DMS153 treated with DMSO at 0.1 percent for 48 hours (cell line): Measurements from ENCODE around the gene TSPAN9.

Experiments used
- DNase-seq: peaks from one replicate; lab custom pipeline; 2025; ENCODE audit not compliant: unreplicated experiment; lab: John Stamatoyannopoulos, UW

TSPAN9 gene

GRCh38 chr12:3326850-3327780 is 249.9 kb downstream of the TSPAN9 start:
- no peak for DNase-seq

GRCh38 chr12:3328081-3328480 is 250.9 kb downstream of the TSPAN9 start:
- DNase-seq: no peak

GRCh38 chr12:3328571-3328970 is 251.4 kb downstream of the TSPAN9 start:
- no peak for DNase-seq

- DNase-seq: no peak
Measured at GRCh38 chr12:3329361-3329760, 252.2 kb downstream of the TSPAN9 start.

- no peak for DNase-seq
Measured at GRCh38 chr12:3330976-3331510, 253.9 kb downstream of the TSPAN9 start.

GRCh38 chr12:3332188-3332587 is 255.0 kb downstream of the TSPAN9 start:
- no peak for DNase-seq

- DNase-seq: no peak
Measured at GRCh38 chr12:3333583-3333982, 256.4 kb downstream of the TSPAN9 start.

GRCh38 chr12:3333991-3334391 is 256.8 kb downstream of the TSPAN9 start:
- DNase-seq: no peak

- DNase-seq: no peak
Measured at GRCh38 chr12:3335078-3335487, 257.9 kb downstream of the TSPAN9 start.
